ENCODE measurements around the gene TGFA. TPM values are rescaled to one million over a fixed set of nuclear protein-coding genes. Genes with fewer than 3 reads are reported as not detected.

TGFA gene
- total RNA-seq, 2 donors from 2014 or later = 2.0 to 3.2 TPM

- no peak overlapping the region for H3K27ac Mint-ChIP-seq
- TF ChIP-seq CTCF (conservative IDR thresholded peaks at IDR 0.05) = no peak
- Histone ChIP-seq H3K4me3 (ENCODE audit: low read length) (no peak overlapping the region), H3K4me1 (ENCODE audit: control insufficient read depth, insufficient read depth, low read length) (no peaks in the 10 kb centered on the region), H3K27me3 (ENCODE audit: control insufficient read depth, insufficient read depth, low read length, poor library complexity, severe bottlenecking) (no peaks in the 10 kb centered on the region), H3K9ac (ENCODE audit: extremely low read depth, low read length, poor library complexity, severe bottlenecking) (no peak overlapping the region), H3K9me3 (ENCODE audit: control insufficient read depth, low read length) (no peaks in the 10 kb centered on the region), H3K36me3 (ENCODE audit: control insufficient read depth, insufficient read depth, low read length) (no peaks in the 10 kb centered on the region), H3K27ac (ENCODE audit: low read depth, low read length) (no peak overlapping the region)
- no peaks in the 10 kb centered on the region for H3K9me3 Mint-ChIP-seq
- H3K4me3 Mint-ChIP-seq = no peak overlapping the region
- no peaks in the 10 kb centered on the region for H3K36me3 Mint-ChIP-seq (ENCODE audit: low read depth)
- peaks cover 5% of the 10 kb centered on the region for H3K27me3 Mint-ChIP-seq (ENCODE audit: insufficient read depth)
- no peaks in the 10 kb centered on the region for H3K4me1 Mint-ChIP-seq
- no peak for DNase-seq
These were observed 26.7 kb upstream of the TGFA start for GRCh38 chr2:70580352-70580751.

DNA sequence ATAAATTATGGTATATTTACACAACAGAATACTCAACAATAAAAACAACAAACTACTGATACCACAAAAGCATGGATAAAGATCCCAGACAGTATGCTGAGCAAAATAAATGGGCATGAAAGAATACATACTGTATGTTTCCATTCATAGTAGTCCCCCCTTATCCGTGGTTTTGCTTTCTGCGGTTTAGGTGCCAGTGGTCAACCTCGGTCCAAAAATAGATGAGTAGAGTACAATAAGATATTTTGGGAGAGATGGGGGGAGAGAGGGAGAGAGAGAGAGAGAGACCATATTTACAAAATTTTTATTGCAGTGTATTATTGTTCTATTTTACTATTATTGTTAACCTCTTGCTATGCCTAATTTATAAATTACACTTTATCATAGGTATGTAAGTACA lies 21.0 kb upstream of the TGFA start:
- Mint-ChIP-seq H3K36me3 (ENCODE audit: low read depth) (no peaks in the 10 kb centered on the region), H3K27me3 (ENCODE audit: insufficient read depth) (peaks cover 9% of the 10 kb centered on the region), H3K4me3 (no peak overlapping the region), H3K27ac (no peak overlapping the region), H3K9me3 (no peaks in the 10 kb centered on the region), H3K4me1 (peaks cover 1% of the 10 kb centered on the region)
- no peaks in the 10 kb centered on the region for H3K9me3 ChIP-seq (ENCODE audit: control insufficient read depth, low read length)
- no peaks in the 10 kb centered on the region for H3K36me3 ChIP-seq (ENCODE audit: control insufficient read depth, insufficient read depth, low read length)
- H3K4me1 ChIP-seq (ENCODE audit: control insufficient read depth, insufficient read depth, low read length) = no peaks in the 10 kb centered on the region
- no peaks in the 10 kb centered on the region for H3K27me3 ChIP-seq (ENCODE audit: control insufficient read depth, insufficient read depth, low read length, poor library complexity, severe bottlenecking)
- no peak overlapping the region for H3K9ac ChIP-seq (ENCODE audit: extremely low read depth, low read length, poor library complexity, severe bottlenecking)
- H3K27ac ChIP-seq (ENCODE audit: low read depth, low read length) = no peak overlapping the region
- no peak for DNase-seq
- no peak for TF ChIP-seq CTCF (conservative IDR thresholded peaks at IDR 0.05)
- no peak overlapping the region for H3K4me3 ChIP-seq (ENCODE audit: low read length)
- 96% methylated on average over 3 of the region's 3 CpGs; no CpG with 5 or more reads in 1 of the 2 experiments for WGBS, 2 experiments (ENCODE audit: insufficient coverage in 1 of 2, insufficient read length in 1 of 2)

DNA sequence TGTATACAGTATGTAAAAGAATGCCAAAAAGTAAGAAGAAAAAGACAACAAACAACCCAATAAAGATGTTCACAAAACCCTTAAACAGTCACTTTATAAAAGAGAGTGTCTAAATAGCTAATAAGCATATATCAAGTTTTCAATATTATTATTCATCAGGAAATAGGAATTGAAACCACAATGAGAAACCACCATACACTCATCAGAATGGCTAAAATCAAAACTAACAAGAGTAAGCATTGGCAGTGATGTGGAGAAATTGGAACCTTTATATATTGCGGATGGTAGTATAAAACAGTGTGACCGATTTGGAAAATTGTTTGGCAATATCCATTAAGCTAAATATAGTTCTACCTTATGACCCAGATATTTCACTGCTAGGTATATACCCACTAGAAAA lies 20.5 kb upstream of the TGFA start:
- WGBS, 2 experiments (ENCODE audit: insufficient coverage in 1 of 2, insufficient read length in 1 of 2) = 100% methylated on average over 2 of the region's 2 CpGs; no CpG with 5 or more reads in 1 of the 2 experiments
- Histone ChIP-seq H3K4me3 (ENCODE audit: low read length) (no peak overlapping the region), H3K9me3 (ENCODE audit: control insufficient read depth, low read length) (no peaks in the 10 kb centered on the region), H3K36me3 (ENCODE audit: control insufficient read depth, insufficient read depth, low read length) (no peaks in the 10 kb centered on the region), H3K9ac (ENCODE audit: extremely low read depth, low read length, poor library complexity, severe bottlenecking) (no peak overlapping the region), H3K27me3 (ENCODE audit: control insufficient read depth, insufficient read depth, low read length, poor library complexity, severe bottlenecking) (no peaks in the 10 kb centered on the region), H3K4me1 (ENCODE audit: control insufficient read depth, insufficient read depth, low read length) (no peaks in the 10 kb centered on the region), H3K27ac (ENCODE audit: low read depth, low read length) (no peak overlapping the region)
- Mint-ChIP-seq H3K36me3 (ENCODE audit: low read depth) (no peaks in the 10 kb centered on the region), H3K9me3 (no peaks in the 10 kb centered on the region), H3K27me3 (ENCODE audit: insufficient read depth) (peaks cover 9% of the 10 kb centered on the region), H3K4me3 (no peak overlapping the region), H3K4me1 (peaks cover 1% of the 10 kb centered on the region), H3K27ac (no peak overlapping the region)
- no peak for TF ChIP-seq CTCF (conservative IDR thresholded peaks at IDR 0.05)
- DNase-seq = no peak
